ENCODE results near the gene AMOT.

The AMOT gene

DNA sequence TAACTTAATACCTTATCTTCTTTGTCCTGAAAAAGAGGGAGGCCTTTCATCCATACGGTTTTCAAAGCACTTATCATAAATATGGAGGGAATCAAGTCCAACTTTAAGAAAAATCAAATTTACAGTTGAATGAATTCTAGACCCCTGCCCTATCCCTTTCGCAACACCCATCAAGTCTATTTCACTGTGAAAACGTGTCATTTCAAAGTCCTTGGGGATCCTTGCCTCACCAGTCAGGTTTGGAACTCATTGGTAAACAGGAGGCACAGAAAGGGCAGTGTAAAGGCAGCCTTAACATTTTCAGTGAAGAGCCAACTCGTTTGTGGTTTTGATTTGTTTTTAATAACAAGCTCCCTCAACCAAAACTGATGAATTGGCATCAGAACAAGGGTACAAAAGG lies 66.5 kb downstream of the AMOT start:
- DNase-seq = no peak
- Histone ChIP-seq H3K79me2 (ENCODE audit: low read length) (no peaks in the 10 kb centered on the region), H3K4me3 (ENCODE audit: low read length) (no peak overlapping the region), H3K36me3 (replicated peaks; ENCODE audit: insufficient read depth, low read length) (no peaks in the 10 kb centered on the region), H4K20me1 (ENCODE audit: insufficient read depth, low read length) (no peaks in the 10 kb centered on the region), H3K4me2 (ENCODE audit: low read depth, low read length) (no peak overlapping the region), H3F3A (ENCODE audit: insufficient read depth, low read length) (no peaks in the 10 kb centered on the region), H3K4me1 (ENCODE audit: low read length) (no peaks in the 10 kb centered on the region), H3K9me3 (replicated peaks; ENCODE audit: insufficient read depth, low read length) (no peaks in the 10 kb centered on the region), H3K9me2 (replicated peaks; ENCODE audit: insufficient read depth, low read length) (no peaks in the 10 kb centered on the region), H3K27me3 (replicated peaks; ENCODE audit: insufficient read depth, low read length) (no peaks in the 10 kb centered on the region), H2AFZ (ENCODE audit: low read length) (no peak overlapping the region), H3K27ac (ENCODE audit: low read length) (no peak overlapping the region), H3K9ac (ENCODE audit: low read length) (no peak overlapping the region)
- no peak for TF ChIP-seq EZH2phosphoT487 (IDR thresholded peaks at IDR 0.05; ENCODE audit: low read length)
- no peak for TF ChIP-seq CTCF (IDR thresholded peaks at IDR 0.05; ENCODE audit: low read length)
- TF ChIP-seq EZH2 (optimal IDR thresholded peaks at IDR 0.05; ENCODE audit: low read depth, low read length) = no peak

- Histone ChIP-seq H3K36me3 (replicated peaks; ENCODE audit: insufficient read depth, low read length) (no peaks in the 10 kb centered on the region), H3F3A (ENCODE audit: insufficient read depth, low read length) (no peaks in the 10 kb centered on the region), H3K9me3 (replicated peaks; ENCODE audit: insufficient read depth, low read length) (no peaks in the 10 kb centered on the region), H4K20me1 (ENCODE audit: insufficient read depth, low read length) (no peaks in the 10 kb centered on the region), H2AFZ (ENCODE audit: low read length) (no peak overlapping the region), H3K4me2 (ENCODE audit: low read depth, low read length) (no peak overlapping the region), H3K79me2 (ENCODE audit: low read length) (no peaks in the 10 kb centered on the region), H3K9ac (ENCODE audit: low read length) (no peak overlapping the region), H3K9me2 (replicated peaks; ENCODE audit: insufficient read depth, low read length) (no peaks in the 10 kb centered on the region), H3K27ac (ENCODE audit: low read length) (no peak overlapping the region), H3K27me3 (replicated peaks; ENCODE audit: insufficient read depth, low read length) (no peaks in the 10 kb centered on the region), H3K4me3 (ENCODE audit: low read length) (no peak overlapping the region), H3K4me1 (ENCODE audit: low read length) (no peaks in the 10 kb centered on the region)
- DNase-seq = no peak
- TF ChIP-seq EZH2phosphoT487 (IDR thresholded peaks at IDR 0.05; ENCODE audit: low read length) (no peak), CTCF (IDR thresholded peaks at IDR 0.05; ENCODE audit: low read length) (no peak), EZH2 (optimal IDR thresholded peaks at IDR 0.05; ENCODE audit: low read depth, low read length) (no peak)
These were observed 71.6 kb downstream of the AMOT start for GRCh38 chrX:112769034-112769433.

DNA sequence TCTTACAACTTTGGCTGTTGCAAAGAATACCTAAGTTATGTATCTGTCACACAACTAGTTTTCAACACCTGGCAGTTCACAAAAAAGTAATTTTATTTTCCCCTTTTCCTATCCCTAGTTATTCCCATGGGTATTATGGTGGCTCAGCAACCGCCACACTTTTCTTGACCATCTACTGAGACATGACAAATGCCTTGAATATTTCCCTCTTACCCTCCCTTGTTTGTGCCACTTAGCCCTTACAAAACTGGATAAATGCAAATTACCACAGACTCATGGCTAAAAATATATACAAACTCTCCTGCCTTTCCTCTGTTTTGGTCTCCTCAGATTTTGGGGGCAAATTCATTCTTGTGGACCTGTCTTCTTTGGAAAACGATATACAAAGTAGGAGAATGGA lies 72.1 kb downstream of the AMOT start:
- Histone ChIP-seq H3K36me3 (replicated peaks; ENCODE audit: insufficient read depth, low read length) (no peaks in the 10 kb centered on the region), H3K79me2 (ENCODE audit: low read length) (no peaks in the 10 kb centered on the region), H3F3A (ENCODE audit: insufficient read depth, low read length) (no peaks in the 10 kb centered on the region), H4K20me1 (ENCODE audit: insufficient read depth, low read length) (no peaks in the 10 kb centered on the region), H3K4me3 (ENCODE audit: low read length) (no peak overlapping the region), H2AFZ (ENCODE audit: low read length) (no peak overlapping the region), H3K9me3 (replicated peaks; ENCODE audit: insufficient read depth, low read length) (no peaks in the 10 kb centered on the region), H3K9me2 (replicated peaks; ENCODE audit: insufficient read depth, low read length) (no peaks in the 10 kb centered on the region), H3K27ac (ENCODE audit: low read length) (no peak overlapping the region), H3K27me3 (replicated peaks; ENCODE audit: insufficient read depth, low read length) (no peaks in the 10 kb centered on the region), H3K4me1 (ENCODE audit: low read length) (no peaks in the 10 kb centered on the region), H3K9ac (ENCODE audit: low read length) (no peak overlapping the region), H3K4me2 (ENCODE audit: low read depth, low read length) (no peak overlapping the region)
- no peak for DNase-seq
- TF ChIP-seq CTCF (IDR thresholded peaks at IDR 0.05; ENCODE audit: low read length) (no peak), EZH2 (optimal IDR thresholded peaks at IDR 0.05; ENCODE audit: low read depth, low read length) (no peak), EZH2phosphoT487 (IDR thresholded peaks at IDR 0.05; ENCODE audit: low read length) (no peak)

Measured in MM.1S (cell line).